ENCODE results near the gene VPS13D.
A peak's percentile ranks its signal among the peaks of the same experiment; 100 is the strongest.
"Not testable (repeated sequence)": the region's sequence is repeated elsewhere in the genome, so short reads cannot be mapped to it uniquely, and the experiment has no call there.

The VPS13D gene

DNA sequence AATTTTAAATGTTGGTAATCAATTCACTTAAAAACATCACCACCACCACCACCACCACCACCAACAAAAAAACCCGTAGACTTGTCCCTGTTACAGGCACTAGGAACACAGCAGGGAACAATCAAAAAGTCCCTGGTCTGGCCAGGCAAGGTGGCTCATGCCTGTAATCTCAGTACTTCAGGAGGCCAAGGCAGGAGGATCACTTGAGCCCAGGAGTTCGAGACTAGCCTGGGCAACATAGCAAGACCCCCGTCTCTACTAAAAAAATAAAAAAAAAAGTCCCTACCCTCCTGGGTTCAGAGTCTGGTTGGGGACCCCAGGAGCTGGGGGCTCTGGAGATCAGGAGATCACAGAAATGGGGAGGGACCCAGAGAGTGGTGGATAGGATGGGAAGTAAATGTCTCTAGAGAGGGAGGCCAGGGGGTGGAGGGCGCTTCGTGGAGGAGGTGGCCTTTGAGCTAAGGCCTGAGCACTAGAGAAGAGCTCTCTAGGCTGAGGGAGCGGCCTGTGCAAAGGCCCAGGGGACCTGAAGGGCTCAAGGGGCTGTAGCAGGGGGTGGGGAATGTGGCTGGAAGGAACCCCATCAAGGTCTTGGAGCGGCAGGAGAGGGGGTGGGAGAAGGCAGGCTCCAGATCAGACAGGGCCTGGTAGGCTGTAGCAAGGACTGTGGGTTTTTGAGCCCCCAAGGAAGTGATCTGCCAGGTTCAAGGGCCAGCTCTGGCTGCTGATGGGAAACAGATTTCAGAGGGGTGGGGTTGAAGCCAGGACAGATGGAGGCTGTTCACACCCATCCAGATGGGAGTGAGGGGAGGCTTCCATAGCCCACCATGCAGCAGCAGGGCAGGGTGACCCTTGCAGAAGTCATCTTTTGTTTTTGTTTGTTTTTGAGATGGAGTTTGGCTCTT is 24.8 kb upstream of the VPS13D start:
- Mint-ChIP-seq H3K4me3 (no peak overlapping the region), H3K4me1 (peaks cover 54% of the 10 kb centered on the region), H3K9me3 (no peaks in the 10 kb centered on the region), H3K36me3 (peaks cover 12% of the 10 kb centered on the region), H3K27ac (peak overlapping the region; percentile 86), H3K27me3 (no peaks in the 10 kb centered on the region)
- DNase-seq (ENCODE audit: low spot score in 2 of 2) (no peak), ATAC-seq (ENCODE audit: low read depth) (no peak)

DNA sequence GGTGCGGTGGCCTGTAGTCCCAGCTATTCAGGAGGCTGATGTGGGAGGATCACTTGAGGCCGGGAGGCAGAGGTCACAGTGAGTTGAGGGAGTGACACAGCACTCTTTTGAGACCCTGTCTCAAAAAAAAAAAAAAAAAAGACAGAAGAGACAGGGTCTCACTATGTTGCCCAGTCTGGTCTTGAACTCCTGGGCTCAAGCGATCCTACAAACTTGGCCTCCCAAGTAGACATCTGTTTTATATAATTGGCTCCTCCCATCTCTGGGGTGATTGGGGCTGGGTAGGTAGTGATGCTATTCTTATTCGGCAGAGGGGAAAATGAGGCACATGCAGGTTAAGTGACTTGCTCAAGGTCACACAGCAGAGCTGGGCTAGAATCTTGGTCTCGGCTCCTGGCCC is 23.6 kb upstream of the VPS13D start:
- ATAC-seq (ENCODE audit: low read depth) (no peak), DNase-seq (ENCODE audit: low spot score in 2 of 2) (no peak)
- peaks cover 12% of the 10 kb centered on the region for H3K36me3 Mint-ChIP-seq
- H3K4me3 Mint-ChIP-seq: no peak overlapping the region
- H3K9me3 Mint-ChIP-seq: no peaks in the 10 kb centered on the region
- H3K4me1 Mint-ChIP-seq: peaks cover 65% of the 10 kb centered on the region
- H3K27ac Mint-ChIP-seq: peak overlapping the region; percentile 2
- no peaks in the 10 kb centered on the region for H3K27me3 Mint-ChIP-seq

- ATAC-seq (ENCODE audit: low read depth) (no peak), DNase-seq (ENCODE audit: low spot score in 2 of 2) (no peak)
- Mint-ChIP-seq H3K9me3 (no peaks in the 10 kb centered on the region), H3K4me3 (no peak overlapping the region), H3K36me3 (peaks cover 12% of the 10 kb centered on the region), H3K4me1 (peaks cover 66% of the 10 kb centered on the region), H3K27me3 (no peaks in the 10 kb centered on the region), H3K27ac (no peak overlapping the region)
Observed at GRCh38 chr1:12206792-12207424, 22.9 kb upstream of the VPS13D start.

GRCh38 chr1:12208271-12208670 is 21.6 kb upstream of the VPS13D start:
- ATAC-seq (ENCODE audit: low read depth) (no peak), DNase-seq (ENCODE audit: low spot score in 2 of 2) (no peak)
- Mint-ChIP-seq H3K27me3 (peaks cover under 1% of the 10 kb centered on the region), H3K4me3 (no peak overlapping the region), H3K36me3 (peaks cover 8% of the 10 kb centered on the region), H3K4me1 (peaks cover 58% of the 10 kb centered on the region), H3K27ac (peak overlapping the region; percentile 62), H3K9me3 (no peaks in the 10 kb centered on the region)

DNA sequence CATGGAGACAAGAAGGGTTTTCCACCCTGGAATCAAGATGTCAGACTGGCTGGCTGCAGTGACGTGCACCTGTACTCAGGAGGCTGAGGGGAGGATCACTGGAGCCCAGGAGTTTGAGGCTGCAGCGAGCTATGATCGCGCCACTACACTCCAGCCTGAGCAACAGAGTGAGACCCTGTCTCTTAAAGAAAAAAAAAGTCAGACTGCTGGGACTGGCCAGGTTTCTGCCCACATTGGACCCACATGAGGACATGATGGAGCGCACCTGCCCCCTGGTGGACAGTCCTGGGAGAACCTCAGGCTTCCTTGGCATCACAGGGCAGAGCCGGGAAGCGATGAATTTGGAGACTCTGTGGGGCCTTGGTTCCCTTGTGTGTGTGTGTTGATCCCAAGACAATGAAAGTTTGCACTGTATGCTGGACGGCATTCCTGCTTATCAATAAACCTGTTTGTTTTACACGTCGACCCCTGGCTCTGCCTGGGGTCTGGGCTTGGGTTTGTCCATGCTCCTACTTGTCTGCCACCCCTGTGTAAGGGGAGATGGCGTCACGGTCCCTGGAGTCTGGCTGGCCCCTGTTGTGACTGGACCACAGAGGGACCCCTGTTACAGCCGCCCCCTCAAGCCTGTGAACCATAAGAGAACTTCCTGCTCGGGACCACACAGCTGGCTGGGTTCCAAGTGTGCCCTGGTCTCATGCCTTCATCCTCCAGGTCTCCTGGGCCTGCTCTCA is 20.9 kb upstream of the VPS13D start:
- Mint-ChIP-seq H3K36me3 (peaks cover 6% of the 10 kb centered on the region), H3K9me3 (no peaks in the 10 kb centered on the region), H3K27ac (peak overlapping the region; percentile 62), H3K4me1 (peaks cover 53% of the 10 kb centered on the region), H3K27me3 (peaks cover 1% of the 10 kb centered on the region), H3K4me3 (peak overlapping the region; percentile 2)
- ATAC-seq (ENCODE audit: low read depth) (peak; percentile 57), DNase-seq (ENCODE audit: low spot score in 2 of 2) (peak; percentile 85 to 93)

- ATAC-seq (ENCODE audit: low read depth) (no peak), DNase-seq (ENCODE audit: low spot score in 2 of 2) (no peak)
- peaks cover 1% of the 10 kb centered on the region for H3K27me3 Mint-ChIP-seq
- H3K9me3 Mint-ChIP-seq: no peaks in the 10 kb centered on the region
- peaks cover 47% of the 10 kb centered on the region for H3K4me1 Mint-ChIP-seq
- H3K36me3 Mint-ChIP-seq: peaks cover 6% of the 10 kb centered on the region
- H3K4me3 Mint-ChIP-seq: peak overlapping the region; percentile 2
- H3K27ac Mint-ChIP-seq: no peak overlapping the region
Observed at GRCh38 chr1:12209495-12209832, 20.4 kb upstream of the VPS13D start.

DNA sequence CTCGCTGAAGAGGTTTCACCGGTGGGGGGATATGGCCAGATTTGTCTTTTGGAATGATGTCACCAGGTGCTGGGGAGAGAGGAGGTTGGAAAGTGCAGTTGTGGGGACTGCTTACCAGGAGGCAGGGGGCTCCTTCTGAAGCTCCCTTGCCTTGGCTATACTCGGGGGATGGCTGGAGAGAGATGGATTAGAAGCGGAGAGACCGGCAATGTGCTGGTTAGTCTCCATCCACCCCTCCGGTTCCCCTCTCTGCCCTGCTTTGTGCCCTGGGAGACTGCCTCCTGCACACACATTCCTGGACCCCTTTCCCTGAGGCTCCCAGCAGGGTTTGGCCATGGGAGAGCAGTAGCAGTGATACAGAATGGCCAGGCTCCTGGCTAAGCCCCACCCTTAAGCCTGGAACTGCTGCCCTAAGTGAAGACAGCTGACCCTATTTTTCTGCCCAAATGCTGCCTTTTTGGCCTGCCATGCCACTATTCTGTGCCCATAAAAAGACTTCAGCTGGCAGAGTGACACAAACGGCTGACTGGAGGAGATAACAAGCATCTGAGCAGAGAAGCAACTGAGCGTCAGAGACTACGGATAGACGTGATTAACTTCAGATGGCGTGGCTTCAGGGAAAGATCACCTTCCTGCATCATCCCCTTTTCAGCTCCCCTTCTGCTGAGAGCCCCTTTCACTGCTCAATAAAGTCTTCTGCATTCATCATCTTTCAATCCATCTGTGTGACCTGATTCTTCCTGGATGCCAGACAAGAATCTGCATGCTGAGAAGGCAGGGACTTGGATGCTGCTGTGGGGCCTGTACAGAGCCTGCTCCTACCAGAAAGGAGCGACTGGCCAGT is 14.5 kb upstream of the VPS13D start:
- no peak for DNase-seq (ENCODE audit: low spot score in 2 of 2)
- peaks cover 20% of the 10 kb centered on the region for H3K4me1 Mint-ChIP-seq
- ATAC-seq (ENCODE audit: low read depth): no peak

DNA sequence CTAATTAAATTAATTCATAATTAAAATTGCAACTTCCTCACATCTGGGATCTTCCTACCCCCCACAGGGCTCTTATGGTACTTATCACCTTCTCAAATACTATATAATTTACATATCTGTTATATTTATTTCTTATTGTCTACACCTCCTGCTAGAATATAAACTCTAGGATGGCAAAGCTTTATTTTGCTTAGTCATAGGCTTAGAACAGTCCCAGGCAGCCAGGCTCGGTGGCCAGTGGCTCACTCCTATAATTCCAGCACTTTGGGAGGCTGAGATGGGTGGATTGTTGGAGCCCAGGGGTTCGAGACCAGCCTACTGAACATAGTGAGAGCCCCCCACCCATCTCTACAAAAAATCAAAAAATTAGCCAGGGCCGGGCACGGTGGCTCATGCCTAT is 10.0 kb upstream of the VPS13D start:
- no peaks in the 10 kb centered on the region for H3K27me3 Mint-ChIP-seq
- no peak for DNase-seq (ENCODE audit: low spot score in 2 of 2)
- H3K4me3 Mint-ChIP-seq: no peak overlapping the region
- H3K4me1 Mint-ChIP-seq: peaks cover 3% of the 10 kb centered on the region
- no peak for ATAC-seq (ENCODE audit: low read depth)
- H3K27ac Mint-ChIP-seq: no peak overlapping the region
- peaks cover 7% of the 10 kb centered on the region for H3K36me3 Mint-ChIP-seq
- no peaks in the 10 kb centered on the region for H3K9me3 Mint-ChIP-seq

More for the DNA sequence above, 14.5 kb upstream of the VPS13D start:
- H3K27me3 Mint-ChIP-seq: peaks cover 4% of the 10 kb centered on the region
- peaks cover 2% of the 10 kb centered on the region for H3K36me3 Mint-ChIP-seq
- no peaks in the 10 kb centered on the region for H3K9me3 Mint-ChIP-seq
- H3K4me3 Mint-ChIP-seq: no peak overlapping the region
- H3K27ac Mint-ChIP-seq: no peak overlapping the region

DNA sequence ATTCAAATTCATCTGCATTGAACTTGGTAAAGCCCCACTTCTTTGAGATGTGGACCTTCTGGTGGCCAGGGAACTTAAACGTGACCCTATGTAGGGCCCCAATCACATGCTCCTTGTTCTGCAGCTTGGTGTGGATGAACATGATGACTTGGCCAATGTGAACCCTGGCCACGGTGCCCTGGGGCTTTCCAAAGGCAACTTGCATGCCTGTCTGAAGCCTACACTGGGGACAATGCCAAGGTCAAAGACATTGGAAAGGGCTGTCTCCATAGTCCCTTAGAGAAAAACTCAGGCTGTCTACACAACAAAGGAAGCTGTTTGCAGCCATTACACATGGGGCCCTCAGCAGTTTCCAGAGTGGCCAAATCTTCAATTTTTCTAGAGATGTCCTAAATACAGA is 8.9 kb upstream of the VPS13D start:
- Mint-ChIP-seq H3K9me3 (no peaks in the 10 kb centered on the region), H3K4me3 (no peak overlapping the region), H3K27ac (no peak overlapping the region), H3K4me1 (peaks cover 3% of the 10 kb centered on the region), H3K36me3 (peaks cover 7% of the 10 kb centered on the region), H3K27me3 (no peaks in the 10 kb centered on the region)
- ATAC-seq (ENCODE audit: low read depth): no peak
- no peak for DNase-seq (ENCODE audit: low spot score in 2 of 2)

GRCh38 chr1:12222700-12223099 is 7.1 kb upstream of the VPS13D start:
- ATAC-seq (ENCODE audit: low read depth); H3K27ac Mint-ChIP-seq; H3K9me3 Mint-ChIP-seq; H3K4me1 Mint-ChIP-seq; H3K27me3 Mint-ChIP-seq; H3K4me3 Mint-ChIP-seq; DNase-seq (ENCODE audit: low spot score in 2 of 2); H3K36me3 Mint-ChIP-seq: not testable (repeated sequence)

GRCh38 chr1:12224092-12224491 is 5.7 kb upstream of the VPS13D start:
- not testable (repeated sequence) for H3K9me3 Mint-ChIP-seq; DNase-seq (ENCODE audit: low spot score in 2 of 2); H3K4me3 Mint-ChIP-seq; ATAC-seq (ENCODE audit: low read depth); H3K27ac Mint-ChIP-seq; H3K27me3 Mint-ChIP-seq; H3K4me1 Mint-ChIP-seq; H3K36me3 Mint-ChIP-seq

DNA sequence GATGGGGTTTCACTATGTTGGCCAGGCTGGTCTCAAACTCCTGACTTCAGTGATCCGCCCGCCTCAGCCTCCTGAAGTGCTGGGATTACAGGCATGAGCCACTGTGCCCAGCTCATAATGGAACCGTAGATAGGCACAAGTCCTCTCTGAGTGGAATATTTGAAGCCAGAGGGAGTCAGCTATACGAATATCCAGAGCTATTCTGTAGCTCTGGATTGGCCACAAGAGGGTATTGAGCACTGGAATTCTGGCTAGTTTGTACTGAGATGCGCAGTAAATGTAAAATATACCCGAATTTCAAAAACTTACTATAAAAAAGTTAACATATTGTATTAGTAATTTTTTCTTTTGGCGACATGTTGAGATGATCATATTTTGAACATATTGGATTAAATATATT is 851 bp upstream of the VPS13D start:
- Mint-ChIP-seq H3K27ac (peak overlapping the region; percentile 76), H3K4me3 (no peak overlapping the region), H3K36me3 (no peaks in the 10 kb centered on the region), H3K9me3 (no peaks in the 10 kb centered on the region), H3K27me3 (no peaks in the 10 kb centered on the region), H3K4me1 (peaks cover 14% of the 10 kb centered on the region)
- ATAC-seq (ENCODE audit: low read depth): no peak
- DNase-seq (ENCODE audit: low spot score in 2 of 2): no peak

GRCh38 chr1:12229386-12229834 is 420 bp upstream of the VPS13D start:
- H3K9me3 Mint-ChIP-seq: no peaks in the 10 kb centered on the region
- ATAC-seq (ENCODE audit: low read depth) (peak; percentile 1), DNase-seq (ENCODE audit: low spot score in 2 of 2) (no peak)
- H3K36me3 Mint-ChIP-seq: no peaks in the 10 kb centered on the region
- no peaks in the 10 kb centered on the region for H3K27me3 Mint-ChIP-seq
- H3K4me3 Mint-ChIP-seq: peak overlapping the region; percentile 77
- peak overlapping the region; percentile 76 for H3K27ac Mint-ChIP-seq
- H3K4me1 Mint-ChIP-seq: peaks cover 14% of the 10 kb centered on the region

Data from memory B cell (primary cell).